Measurements from ENCODE around the gene GPRC6A.

Gene GPRC6A

GRCh38 chr6:116767715-116768114 lies 61.2 kb downstream of the GPRC6A start:
- no peaks in the 10 kb centered on the region for H3K4me1 ChIP-seq (ENCODE audit: insufficient read depth, low read length)
- TF ChIP-seq, protein P1, sequence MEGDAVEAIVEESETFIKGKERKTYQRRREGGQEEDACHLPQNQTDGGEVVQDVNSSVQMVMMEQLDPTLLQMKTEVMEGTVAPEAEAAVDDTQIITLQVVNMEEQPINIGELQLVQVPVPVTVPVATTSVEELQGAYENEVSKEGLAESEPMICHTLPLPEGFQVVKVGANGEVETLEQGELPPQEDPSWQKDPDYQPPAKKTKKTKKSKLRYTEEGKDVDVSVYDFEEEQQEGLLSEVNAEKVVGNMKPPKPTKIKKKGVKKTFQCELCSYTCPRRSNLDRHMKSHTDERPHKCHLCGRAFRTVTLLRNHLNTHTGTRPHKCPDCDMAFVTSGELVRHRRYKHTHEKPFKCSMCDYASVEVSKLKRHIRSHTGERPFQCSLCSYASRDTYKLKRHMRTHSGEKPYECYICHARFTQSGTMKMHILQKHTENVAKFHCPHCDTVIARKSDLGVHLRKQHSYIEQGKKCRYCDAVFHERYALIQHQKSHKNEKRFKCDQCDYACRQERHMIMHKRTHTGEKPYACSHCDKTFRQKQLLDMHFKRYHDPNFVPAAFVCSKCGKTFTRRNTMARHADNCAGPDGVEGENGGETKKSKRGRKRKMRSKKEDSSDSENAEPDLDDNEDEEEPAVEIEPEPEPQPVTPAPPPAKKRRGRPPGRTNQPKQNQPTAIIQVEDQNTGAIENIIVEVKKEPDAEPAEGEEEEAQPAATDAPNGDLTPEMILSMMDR (IDR thresholded peaks at IDR 0.05; ENCODE audit: borderline replicate concordance, extremely low read depth, low read length, poor library complexity, severe bottlenecking), result no peak
- no peak for TF ChIP-seq EZH2 (IDR thresholded peaks at IDR 0.05; ENCODE audit: borderline replicate concordance, low read depth, low read length, severe bottlenecking)
- no peak for ATAC-seq (ENCODE audit: insufficient read depth, low read depth)
- no peak overlapping the region for H3K9ac ChIP-seq (ENCODE audit: low read depth, low read length)
- no peak overlapping the region for H3K27ac ChIP-seq (ENCODE audit: low read length)
- H3K27me3 ChIP-seq (ENCODE audit: insufficient read depth, low read length, poor library complexity), result peaks cover 6% of the 10 kb centered on the region
- H3K36me3 ChIP-seq (ENCODE audit: insufficient read depth, low read length), result no peaks in the 10 kb centered on the region
- H4K20me1 ChIP-seq (ENCODE audit: insufficient read depth, low read length), result no peaks in the 10 kb centered on the region
- no peak overlapping the region for H3K4me3 ChIP-seq (ENCODE audit: low read depth in 1 of 2, low read length in 2 of 2)
- no peak overlapping the region for H3K4me2 ChIP-seq (ENCODE audit: insufficient read depth, low read length)
- H3K79me2 ChIP-seq (ENCODE audit: insufficient read depth, low read length), result no peaks in the 10 kb centered on the region
- H2AFZ ChIP-seq (ENCODE audit: low read depth, low read length), result no peak overlapping the region
- DNase-seq, result no peak
- no peaks in the 10 kb centered on the region for H3K9me3 ChIP-seq (ENCODE audit: insufficient read depth, low read length, severe bottlenecking)

DNA sequence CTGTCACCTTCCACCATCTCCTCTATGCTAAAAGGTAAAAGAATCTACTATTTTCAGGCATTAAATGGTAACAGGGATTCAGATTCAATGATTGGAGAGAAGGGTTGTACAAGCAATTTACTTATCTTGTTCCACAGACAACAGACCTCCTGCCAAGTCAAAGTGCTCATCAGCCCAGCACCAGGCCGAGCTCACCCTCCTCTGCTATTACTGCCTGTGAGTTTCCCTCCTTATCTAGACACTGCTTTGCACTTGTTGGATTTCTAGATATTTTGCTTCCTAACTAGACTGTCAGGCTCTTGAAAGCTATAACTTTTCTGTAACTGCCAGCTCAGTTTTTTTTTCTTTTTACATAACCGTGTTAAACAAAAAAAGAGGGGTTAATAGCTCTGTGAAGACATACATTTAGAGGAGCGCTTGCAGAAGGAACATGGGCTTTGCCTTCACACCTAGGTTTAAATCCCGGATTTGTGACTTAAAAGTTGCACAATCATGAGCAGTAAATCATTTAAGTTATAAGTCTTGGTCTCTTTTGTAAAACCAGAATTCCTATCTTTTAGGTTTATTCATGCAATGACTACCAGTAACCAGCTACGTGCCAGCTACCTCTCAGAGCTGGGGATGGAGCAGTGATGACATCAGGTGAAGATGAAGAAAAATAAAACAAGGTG lies 62.2 kb downstream of the GPRC6A start:
- no peak overlapping the region for H2AFZ ChIP-seq (ENCODE audit: low read depth, low read length)
- no peak overlapping the region for H3K27ac ChIP-seq (ENCODE audit: low read length)
- no peaks in the 10 kb centered on the region for H3K27me3 ChIP-seq (ENCODE audit: insufficient read depth, low read length, poor library complexity)
- no peak overlapping the region for H3K4me3 ChIP-seq (ENCODE audit: low read depth in 1 of 2, low read length in 2 of 2)
- H3K9ac ChIP-seq (ENCODE audit: low read depth, low read length), result no peak overlapping the region
- H4K20me1 ChIP-seq (ENCODE audit: insufficient read depth, low read length), result no peaks in the 10 kb centered on the region
- DNase-seq (no peak), ATAC-seq (ENCODE audit: insufficient read depth, low read depth) (no peak)
- TF ChIP-seq EZH2 (IDR thresholded peaks at IDR 0.05; ENCODE audit: borderline replicate concordance, low read depth, low read length, severe bottlenecking), result no peak
- TF ChIP-seq, protein P1 (IDR thresholded peaks at IDR 0.05; ENCODE audit: borderline replicate concordance, extremely low read depth, low read length, poor library complexity, severe bottlenecking), result no peak
- no peaks in the 10 kb centered on the region for H3K79me2 ChIP-seq (ENCODE audit: insufficient read depth, low read length)
- no peaks in the 10 kb centered on the region for H3K9me3 ChIP-seq (ENCODE audit: insufficient read depth, low read length, severe bottlenecking)
- no peak overlapping the region for H3K4me2 ChIP-seq (ENCODE audit: insufficient read depth, low read length)
- no peaks in the 10 kb centered on the region for H3K36me3 ChIP-seq (ENCODE audit: insufficient read depth, low read length)
- H3K4me1 ChIP-seq (ENCODE audit: insufficient read depth, low read length), result no peaks in the 10 kb centered on the region

DNA sequence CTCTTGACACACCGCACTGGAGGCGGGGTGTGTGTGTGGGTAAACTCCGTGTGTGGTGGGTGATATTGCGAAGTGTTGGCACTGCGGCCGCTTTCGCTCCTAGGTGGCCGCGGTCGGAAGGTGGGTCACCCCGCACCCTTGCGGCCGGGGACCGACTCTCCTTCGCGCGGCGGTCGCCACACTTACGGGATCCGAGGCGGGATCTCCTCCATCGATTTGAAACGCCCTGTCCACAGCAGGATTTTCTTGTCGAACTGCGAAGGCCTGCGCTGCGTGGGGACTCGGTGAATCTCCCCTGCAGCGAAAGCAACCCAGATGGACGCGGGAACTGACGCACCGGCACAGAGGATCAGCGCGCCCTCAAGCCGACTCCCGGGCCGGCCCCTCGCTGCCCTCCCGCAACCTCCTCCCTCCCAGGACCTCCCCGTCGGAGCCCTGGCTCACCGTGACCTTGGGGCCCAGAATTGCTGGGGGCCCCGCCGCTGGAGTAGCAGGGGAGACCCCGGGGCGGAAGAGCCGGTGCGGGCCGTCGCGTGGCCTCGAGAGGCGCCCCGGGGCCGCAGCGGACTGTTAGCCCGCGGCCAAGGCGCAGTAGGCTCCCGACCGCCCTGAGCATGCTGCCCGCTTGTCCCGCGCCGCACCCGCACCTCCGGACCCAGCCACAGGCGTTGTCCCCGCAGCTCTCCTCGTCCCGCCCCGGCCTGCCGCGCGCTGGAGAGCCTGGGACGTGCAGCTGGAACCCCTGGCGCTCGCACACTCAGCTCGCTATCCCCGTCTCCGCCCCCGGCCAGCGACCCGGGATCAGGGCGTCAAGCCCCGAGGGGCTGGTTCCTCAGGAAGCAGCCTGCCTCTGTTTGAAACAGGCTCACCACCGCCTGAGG lies 63.7 kb downstream of the GPRC6A start, which contains the start of gene FAM162B:
FAM162B (minus strand) TSS at position 759 of the 881 bp plus-strand sequence; CDS start at position 616, 143 bp downstream.
- no peaks in the 10 kb centered on the region for H3K27me3 ChIP-seq (ENCODE audit: insufficient read depth, low read length, poor library complexity)
- no peaks in the 10 kb centered on the region for H4K20me1 ChIP-seq (ENCODE audit: insufficient read depth, low read length)
- no peak within 1 kb of the TSS for H3K4me3 ChIP-seq (ENCODE audit: low read depth in 1 of 2, low read length in 2 of 2)
- H3K79me2 ChIP-seq (ENCODE audit: insufficient read depth, low read length), result no peaks in the 10 kb centered on the region
- no peak within 1 kb of the TSS for H3K9ac ChIP-seq (ENCODE audit: low read depth, low read length)
- TF ChIP-seq, protein P1 (IDR thresholded peaks at IDR 0.05; ENCODE audit: borderline replicate concordance, extremely low read depth, low read length, poor library complexity, severe bottlenecking), result no peak
- no peak for TF ChIP-seq EZH2 (IDR thresholded peaks at IDR 0.05; ENCODE audit: borderline replicate concordance, low read depth, low read length, severe bottlenecking)
- H2AFZ ChIP-seq (ENCODE audit: low read depth, low read length), result no peak within 1 kb of the TSS
- ATAC-seq (ENCODE audit: insufficient read depth, low read depth) (no peak), DNase-seq (no peak)
- H3K4me2 ChIP-seq (ENCODE audit: insufficient read depth, low read length), result no peak within 1 kb of the TSS
- no peaks in the 10 kb centered on the region for H3K4me1 ChIP-seq (ENCODE audit: insufficient read depth, low read length)
- no peaks in the 10 kb centered on the region for H3K9me3 ChIP-seq (ENCODE audit: insufficient read depth, low read length, severe bottlenecking)
- no peak within 1 kb of the TSS for H3K27ac ChIP-seq (ENCODE audit: low read length)
- no peaks in the 10 kb centered on the region for H3K36me3 ChIP-seq (ENCODE audit: insufficient read depth, low read length)

All from DND-41 (cell line).